ENCODE measurements around the gene SLC1A7.

SLC1A7 gene

GRCh38 chr1:53131590-53131938 lies 10.9 kb downstream of the SLC1A7 start:
- no peak for TF ChIP-seq CTCF (IDR thresholded peaks at IDR 0.05; ENCODE audit: insufficient read depth, low read length, poor library complexity, severe bottlenecking)
- Histone ChIP-seq H3K27me3 (replicated peaks; ENCODE audit: control insufficient read depth, insufficient read depth, low read length) (no peaks in the 10 kb centered on the region; the same call in 1 of the 2 replicates), H3K36me3 (ENCODE audit: control insufficient read depth, insufficient read depth, low read length) (no peaks in the 10 kb centered on the region), H3K4me3 (replicated peaks; ENCODE audit: low read depth, low read length) (no peak overlapping the region)
- DNase-seq (ENCODE audit: extremely low read depth, insufficient read length), result no peak

GRCh38 chr1:53130878-53131589 lies 11.4 kb downstream of the SLC1A7 start:
- no peak for DNase-seq (ENCODE audit: extremely low read depth, insufficient read length)
- Histone ChIP-seq H3K36me3 (ENCODE audit: control insufficient read depth, insufficient read depth, low read length) (no peaks in the 10 kb centered on the region), H3K4me3 (replicated peaks; ENCODE audit: low read depth, low read length) (no peak overlapping the region), H3K27me3 (replicated peaks; ENCODE audit: control insufficient read depth, insufficient read depth, low read length) (no peaks in the 10 kb centered on the region; the same call in 1 of the 2 replicates)
- TF ChIP-seq CTCF (IDR thresholded peaks at IDR 0.05; ENCODE audit: insufficient read depth, low read length, poor library complexity, severe bottlenecking), result no peak

DNA sequence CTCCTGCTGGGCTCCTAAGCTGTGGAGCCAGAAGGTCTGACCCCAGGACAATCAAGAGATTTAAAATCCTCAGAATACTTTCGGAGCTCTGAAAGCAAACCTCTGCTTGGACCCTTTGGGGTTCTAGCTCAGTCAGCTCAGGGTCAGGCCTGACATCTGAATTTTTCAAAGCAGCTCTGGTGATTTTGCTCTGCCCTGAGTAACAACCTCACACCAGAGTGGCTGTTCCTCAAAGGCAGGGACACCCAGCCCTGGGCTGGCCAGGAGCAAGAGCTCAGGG lies 11.9 kb downstream of the SLC1A7 start:
- DNase-seq (ENCODE audit: extremely low read depth, insufficient read length), result no peak
- no peak for TF ChIP-seq CTCF (IDR thresholded peaks at IDR 0.05; ENCODE audit: insufficient read depth, low read length, poor library complexity, severe bottlenecking)
- H3K4me3 ChIP-seq (replicated peaks; ENCODE audit: low read depth, low read length), result no peak overlapping the region
- no peaks in the 10 kb centered on the region for H3K36me3 ChIP-seq (ENCODE audit: control insufficient read depth, insufficient read depth, low read length)
- no peaks in the 10 kb centered on the region; the same call in none of the 2 replicates for H3K27me3 ChIP-seq (replicated peaks; ENCODE audit: control insufficient read depth, insufficient read depth, low read length)

DNA sequence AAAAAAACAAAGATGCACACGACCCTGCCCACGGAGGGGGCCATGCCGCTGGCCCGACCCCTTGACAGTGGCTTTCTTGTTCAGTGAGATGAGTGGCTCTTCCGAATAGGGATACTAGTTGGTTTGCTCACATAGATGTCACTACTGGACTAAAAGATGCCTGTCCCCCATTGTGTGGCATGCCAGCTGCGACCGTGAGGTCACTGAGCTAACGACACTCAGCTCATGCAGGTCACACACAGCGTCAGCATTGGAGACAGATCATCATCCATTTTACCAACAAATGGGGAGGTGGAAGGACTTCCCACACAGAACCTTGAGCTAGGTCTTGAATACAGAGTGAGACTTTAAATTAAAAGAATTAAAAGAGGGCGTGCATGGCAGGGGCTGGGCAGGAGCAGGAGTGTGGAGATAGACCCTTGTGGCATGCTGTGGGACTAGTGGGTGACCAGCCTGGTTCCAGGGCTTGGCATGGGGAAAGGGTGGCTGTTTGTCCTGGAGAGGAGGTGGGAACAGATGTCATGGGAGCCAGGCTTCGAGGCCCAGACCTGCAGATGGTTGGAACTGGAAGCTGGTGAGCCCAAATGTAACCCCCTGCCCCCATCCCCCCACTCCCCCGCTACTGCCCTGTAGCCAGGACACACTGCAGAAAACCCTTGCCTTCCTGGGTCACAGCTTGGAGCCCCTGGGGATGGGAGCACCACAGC lies 12.4 kb downstream of the SLC1A7 start:
- TF ChIP-seq CTCF (IDR thresholded peaks at IDR 0.05; ENCODE audit: insufficient read depth, low read length, poor library complexity, severe bottlenecking), result no peak
- Histone ChIP-seq H3K36me3 (ENCODE audit: control insufficient read depth, insufficient read depth, low read length) (no peaks in the 10 kb centered on the region), H3K27me3 (replicated peaks; ENCODE audit: control insufficient read depth, insufficient read depth, low read length) (no peaks in the 10 kb centered on the region; the same call in none of the 2 replicates), H3K4me3 (replicated peaks; ENCODE audit: low read depth, low read length) (no peak overlapping the region)
- no peak for DNase-seq (ENCODE audit: extremely low read depth, insufficient read length)

DNA sequence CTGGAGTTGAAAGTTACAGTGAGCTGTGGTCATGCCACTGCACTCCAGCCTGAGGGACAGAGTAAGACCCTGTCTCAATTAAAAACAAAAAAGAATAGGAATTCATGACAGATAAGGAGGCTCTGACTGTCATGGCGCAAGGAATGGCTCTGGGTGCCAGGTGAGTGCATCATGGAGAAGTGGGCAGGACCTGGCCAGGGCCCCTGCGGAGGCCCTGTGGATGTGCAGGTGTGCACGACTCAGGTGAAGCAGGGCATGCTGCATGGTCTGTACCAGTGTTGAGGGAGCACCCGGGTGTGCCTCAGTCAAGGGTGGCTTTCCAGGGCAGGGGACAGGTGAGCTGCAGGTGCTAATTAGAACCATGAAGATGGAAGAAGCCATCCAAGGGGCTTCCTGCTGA lies 14.0 kb downstream of the SLC1A7 start:
- no peak for TF ChIP-seq CTCF (IDR thresholded peaks at IDR 0.05; ENCODE audit: insufficient read depth, low read length, poor library complexity, severe bottlenecking)
- no peak for DNase-seq (ENCODE audit: extremely low read depth, insufficient read length)

More for the DNA sequence above, 14.0 kb downstream of the SLC1A7 start:
- no peaks in the 10 kb centered on the region; the same call in none of the 2 replicates for H3K27me3 ChIP-seq (replicated peaks; ENCODE audit: control insufficient read depth, insufficient read depth, low read length)
- H3K4me3 ChIP-seq (replicated peaks; ENCODE audit: low read depth, low read length), result no peak overlapping the region
- H3K36me3 ChIP-seq (ENCODE audit: control insufficient read depth, insufficient read depth, low read length), result no peaks in the 10 kb centered on the region

All from GM06990 (cell line).